PC-3 (cell line): ENCODE results near the gene TEX13C. TPM values are rescaled to one million over a fixed set of nuclear protein-coding genes. Genes with fewer than 3 reads are reported as not detected.
"Not testable (repeated sequence)": the region's sequence is repeated elsewhere in the genome, so short reads cannot be mapped to it uniquely, and the experiment has no call there.

ENCODE experiments used
- ATAC-seq: fragments of 200-7000 bp; cut with Tn5 transposase; 2 replicates; pipeline ENCODE4 v1.9.1; 2020; ENCODE audit warnings: mild to moderate bottlenecking, moderate library complexity
- BruUV-seq: library from RNA; stranded (reverse); fragments of 400-500 nt; replicated peaks from 2 replicates; lab custom pipeline; 2021; lab: Mats Ljungman, UMichigan
- CTCF ChIA-PET: fragments of 300-600 bp; sonication (Branson Sonifier 250); formaldehyde crosslinking; loops from one replicate; lab custom pipeline; 2022; ENCODE audit warnings: antibody characterized with exemption; lab: Charles Lee
- POLR2A ChIA-PET: fragments of 300-600 bp; sonication (Branson Sonifier 250); formaldehyde crosslinking; loops from one replicate; lab custom pipeline; 2022; ENCODE audit warnings: antibody characterized with exemption; ENCODE audit not compliant: unreplicated experiment; lab: Charles Lee
- DNase-seq: peaks from one replicate; pipeline ENCODE4 v3.0.0-alpha.2; 2015
- H2AFZ ChIP-seq: fragments of 300-600 bp; sonication (generic); 2 replicates; pipeline ENCODE4 v1.6.0; 2016; ENCODE audit warnings: antibody characterized with exemption, low read length
- H3F3A ChIP-seq: fragments of 300-600 bp; sonication (generic); one replicate; pipeline ENCODE4 v1.6.0; 2017; ENCODE audit warnings: antibody characterized with exemption, low read length, control low read depth, mild to moderate bottlenecking; ENCODE audit not compliant: unreplicated experiment
- H3K27ac ChIP-seq: fragments of 300-600 bp; sonication (generic); 2 replicates; pipeline ENCODE4 v1.5.1; 2016; ENCODE audit warnings: mild to moderate bottlenecking, low read length
- H3K27me3 ChIP-seq: fragments of 300-600 bp; sonication (generic); 2 replicates; pipeline ENCODE4 v1.6.1; 2016; ENCODE audit warnings: low read length, mixed read lengths
- H3K36me3 ChIP-seq: fragments of 300-600 bp; sonication (generic); 2 replicates; pipeline ENCODE4 v1.6.1; 2016; ENCODE audit warnings: low read depth, mixed run types, low read length, mixed read lengths
- H3K4me1 ChIP-seq: fragments of 300-600 bp; sonication (generic); 2 replicates; pipeline ENCODE4 v1.5.1; 2016; ENCODE audit warnings: low read length; ENCODE audit not compliant: insufficient read depth
- H3K4me2 ChIP-seq: fragments of 300-600 bp; sonication (generic); 2 replicates; pipeline ENCODE4 v1.6.0; 2016; ENCODE audit warnings: low read length
- H3K4me3 ChIP-seq: fragments of 300-600 bp; sonication (generic); 2 replicates; pipeline ENCODE4 v1.5.1; 2016; ENCODE audit warnings: mild to moderate bottlenecking, low read length, mixed read lengths
- H3K79me2 ChIP-seq: fragments of 300-600 bp; sonication (generic); 2 replicates; pipeline ENCODE4 v1.6.1; 2017; ENCODE audit warnings: low read length, mixed read lengths
- H3K9ac ChIP-seq: fragments of 300-600 bp; sonication (generic); 2 replicates; pipeline ENCODE4 v1.6.0; 2016; ENCODE audit warnings: mild to moderate bottlenecking, low read length
- H3K9me2 ChIP-seq: fragments of 300-600 bp; sonication (generic); replicated peaks from 2 replicates; pipeline ENCODE4 v1.6.1; 2016; ENCODE audit warnings: mixed run types, low read length, mixed read lengths
- H3K9me3 ChIP-seq: fragments of 300-600 bp; sonication (generic); 2 replicates; pipeline ENCODE4 v1.6.1; 2016; ENCODE audit warnings: low read length, mixed read lengths
- H4K20me1 ChIP-seq: fragments of 300-600 bp; sonication (generic); 2 replicates; pipeline ENCODE4 v1.6.1; 2016; ENCODE audit warnings: low read length, mixed read lengths
- CTCF ChIP-seq: fragments of 300-600 bp; sonication (generic); conservative IDR thresholded peaks from 2 replicates; pipeline ENCODE4 v1.5.1; 2017; ENCODE audit warnings: antibody characterized with exemption, low read depth, mild to moderate bottlenecking, low read length
- EZH2 ChIP-seq: fragments of 300-600 bp; sonication (generic); IDR thresholded peaks from one replicate; pipeline ENCODE4 v1.6.1; 2017; ENCODE audit warnings: antibody characterized with exemption, mild to moderate bottlenecking, low read length; ENCODE audit not compliant: unreplicated experiment
- EZH2phosphoT487 ChIP-seq: fragments of 300-600 bp; sonication (generic); IDR thresholded peaks from 2 replicates; pipeline ENCODE4 v1.6.1; 2018; ENCODE audit warnings: mild to moderate bottlenecking, antibody characterized with exemption, low read length, borderline replicate concordance
- intact Hi-C: fragments of 100-400 bp; cut with micrococcal nuclease; formaldehyde crosslinking; loops from 2 replicates; pipeline ENCODE4 v1.9.0; 2023
- total RNA-seq: library from RNA; depleted of rRNA; stranded (reverse); fragments of >200 nt; gene quantifications from 2 replicates; pipeline ENCODE4 v1.2.3, GENCODE V29; 2014

TEX13C gene
- total RNA-seq, 1 experiment from 2014 or later, result not detected

- no peak overlapping the region for H3K4me2 ChIP-seq
- H3K4me3 ChIP-seq, result no peak overlapping the region
- H3K9me2 ChIP-seq, result no peaks in the 10 kb centered on the region
- H2AFZ ChIP-seq, result no peak overlapping the region
- no peak for DNase-seq
- no peaks in the 10 kb centered on the region for H3K9me3 ChIP-seq
- no TSS peak for BruUV-seq
- H3K36me3 ChIP-seq, result no peaks in the 10 kb centered on the region
- H3K79me2 ChIP-seq, result no peaks in the 10 kb centered on the region
- ChIA-PET CTCF (no interaction called here), POLR2A (no interaction called here)
- peaks cover 4% of the 10 kb centered on the region; the same call in 1 of the 2 replicates for H3K4me1 ChIP-seq
- no peaks in the 10 kb centered on the region for H4K20me1 ChIP-seq
- H3K27ac ChIP-seq, result no peak overlapping the region
- H3F3A ChIP-seq, result no peaks in the 10 kb centered on the region
- ATAC-seq, result no peak
- intact Hi-C loops, result no loop called here
- H3K9ac ChIP-seq, result no peak overlapping the region
- H3K27me3 ChIP-seq, result no peaks in the 10 kb centered on the region
- TF ChIP-seq EZH2phosphoT487 (no peak), EZH2 (no peak), CTCF (no peak)
These were observed 11.0 kb upstream of the TEX13C start for GRCh38 chrX:125308653-125309052.

DNA sequence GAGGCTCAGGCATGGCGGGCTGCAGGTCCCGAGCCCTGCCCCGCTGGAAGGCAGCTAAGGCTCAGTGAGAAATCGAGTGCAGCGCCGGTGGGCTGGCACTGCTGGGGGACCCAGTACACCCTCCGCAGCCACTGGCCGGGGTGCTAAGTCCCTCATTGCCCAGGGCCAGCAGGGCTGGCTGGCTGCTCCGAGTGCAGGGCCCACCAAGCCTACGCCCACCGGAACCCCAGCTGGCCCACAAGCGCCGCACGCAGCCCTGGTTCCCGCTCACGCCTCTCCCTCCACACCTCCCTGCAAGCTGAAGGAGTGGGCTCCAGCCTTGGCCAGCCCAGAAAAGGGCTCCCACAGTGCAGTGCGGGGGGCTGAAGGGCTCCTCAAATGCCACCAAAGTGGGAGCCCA, 505 bp upstream of the TEX13C start:
- H3K9ac ChIP-seq, H4K20me1 ChIP-seq, H3K9me3 ChIP-seq, DNase-seq, H3K9me2 ChIP-seq, H3K36me3 ChIP-seq, H2AFZ ChIP-seq, H3F3A ChIP-seq, H3K27me3 ChIP-seq, H3K27ac ChIP-seq, H3K79me2 ChIP-seq, H3K4me3 ChIP-seq, ATAC-seq, CTCF ChIA-PET, H3K4me2 ChIP-seq, intact Hi-C loops, BruUV-seq, H3K4me1 ChIP-seq, POLR2A ChIA-PET: not testable (repeated sequence)

DNA sequence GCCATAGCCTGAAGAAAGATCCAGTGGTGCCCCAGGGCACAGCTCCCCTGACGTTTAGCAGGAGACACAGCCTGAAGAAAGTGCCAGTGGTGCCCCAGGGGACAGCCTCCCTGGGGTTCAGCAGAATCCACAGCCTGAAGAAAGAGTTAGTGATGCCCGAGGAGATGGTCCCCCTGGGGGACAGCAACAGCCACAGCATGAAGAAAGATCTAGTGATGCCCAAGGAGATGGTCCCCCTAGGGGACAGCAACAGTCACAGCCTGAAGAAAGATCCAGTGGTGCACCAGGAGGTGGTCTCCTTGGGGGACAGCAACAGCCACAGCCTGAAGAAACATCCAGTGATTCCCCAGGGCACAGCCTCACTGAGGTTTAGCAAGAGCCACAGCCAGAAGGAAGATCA, 2.8 kb downstream of the TEX13C start:
- Histone ChIP-seq H3K9ac (no peak overlapping the region), H3F3A (no peaks in the 10 kb centered on the region), H4K20me1 (no peaks in the 10 kb centered on the region), H3K36me3 (no peaks in the 10 kb centered on the region), H3K27me3 (no peaks in the 10 kb centered on the region), H3K79me2 (no peaks in the 10 kb centered on the region), H3K4me2 (no peak overlapping the region), H3K27ac (no peak overlapping the region), H3K4me3 (no peak overlapping the region), H2AFZ (no peak overlapping the region), H3K9me3 (no peaks in the 10 kb centered on the region), H3K4me1 (no peaks in the 10 kb centered on the region), H3K9me2 (no peaks in the 10 kb centered on the region)
- TF ChIP-seq EZH2phosphoT487 (no peak), CTCF (no peak), EZH2 (no peak)
- CTCF ChIA-PET, result no interaction called here
- intact Hi-C loops, result no loop called here
- ATAC-seq (no peak), DNase-seq (no peak)
- no TSS peak for BruUV-seq
- POLR2A ChIA-PET, result no interaction called here
